ENCODE results near the gene GPR89A. TPM values are rescaled to one million over a fixed set of nuclear protein-coding genes. Genes with fewer than 3 reads are reported as not detected.
"Not testable (repeated sequence)": the region's sequence is repeated elsewhere in the genome, so short reads cannot be mapped to it uniquely, and the experiment has no call there.

The GPR89A gene
- 10 to 100 TPM; 14.6 to 34.6 (median 28.6) TPM for total RNA-seq

- H3K36me3 ChIP-seq, H3K27me3 ChIP-seq, H3K9me3 ChIP-seq: not testable (repeated sequence)
- 0% methylated on average over 19 of the region's 71 CpGs; no CpG with 5 or more reads in 1 of the 2 donors for WGBS, 2 donors (ENCODE audit: low coverage in 1 of 2)
- Histone ChIP-seq H3K27ac (peak within 1 kb of the TSS; percentile 73 to 93 (median 90)), H3K4me1 (peaks cover 0 to 12% (median 3%) of the 10 kb centered on the region in 3 donors), H3K4me3 (peak within 1 kb of the TSS; percentile 62 to 76)
- ATAC-seq: peak; percentile 100
- TF ChIP-seq POLR2AphosphoS5 (IDR thresholded peaks at IDR 0.05) (peak; percentile 70), POLR2A (IDR thresholded peaks at IDR 0.05) (peak; percentile 73 to 76)
Observed at GRCh38 chr1:145607833-145608733, at the start of gene GPR89A. Gene GPR89A, plus strand, starts transcription at chr1:145607988. Its CDS starts 146 bp downstream, at chr1:145608134.

DNA sequence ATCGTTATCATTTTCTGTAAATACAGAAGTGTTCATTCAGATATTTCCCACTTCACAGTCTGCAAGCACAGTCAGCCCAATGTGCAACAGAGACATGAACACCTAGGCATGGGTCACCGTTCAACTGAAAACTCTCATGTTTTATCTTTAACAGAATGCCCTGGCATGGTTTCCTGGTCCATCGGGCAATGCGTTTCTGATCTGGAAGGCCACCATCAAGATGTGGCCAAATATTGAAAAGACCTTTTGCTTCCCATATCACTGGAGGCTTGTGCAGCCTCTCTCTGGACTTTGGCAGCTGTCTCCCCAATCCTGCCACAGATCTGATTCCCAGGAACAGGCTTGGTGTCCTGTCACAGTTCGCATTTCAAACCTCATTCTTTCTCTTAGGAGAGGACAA lies 21.0 kb upstream of the GPR89A start:
- not testable (repeated sequence) for H3K4me3 ChIP-seq, H3K27ac ChIP-seq, H3K9me3 ChIP-seq, H3K27me3 ChIP-seq, ATAC-seq, H3K36me3 ChIP-seq, H3K4me1 ChIP-seq
- 60 to 91% methylated on average over 1 to 4 of the region's 5 CpGs for WGBS, 2 donors (ENCODE audit: low coverage in 1 of 2)

- H3K9me3 ChIP-seq, H3K27ac ChIP-seq, ATAC-seq, H3K4me1 ChIP-seq, H3K4me3 ChIP-seq, H3K27me3 ChIP-seq, H3K36me3 ChIP-seq: not testable (repeated sequence)
- WGBS, 2 donors (ENCODE audit: low coverage in 1 of 2): no CpG with 5 or more reads among the region's 7 CpGs
Observed at GRCh38 chr1:145590806-145591205, 17.0 kb upstream of the GPR89A start.

GRCh38 chr1:145592347-145592746 lies 15.4 kb upstream of the GPR89A start:
- not testable (repeated sequence) for H3K27me3 ChIP-seq, H3K4me1 ChIP-seq, ATAC-seq, H3K4me3 ChIP-seq, H3K27ac ChIP-seq, H3K36me3 ChIP-seq, H3K9me3 ChIP-seq

DNA sequence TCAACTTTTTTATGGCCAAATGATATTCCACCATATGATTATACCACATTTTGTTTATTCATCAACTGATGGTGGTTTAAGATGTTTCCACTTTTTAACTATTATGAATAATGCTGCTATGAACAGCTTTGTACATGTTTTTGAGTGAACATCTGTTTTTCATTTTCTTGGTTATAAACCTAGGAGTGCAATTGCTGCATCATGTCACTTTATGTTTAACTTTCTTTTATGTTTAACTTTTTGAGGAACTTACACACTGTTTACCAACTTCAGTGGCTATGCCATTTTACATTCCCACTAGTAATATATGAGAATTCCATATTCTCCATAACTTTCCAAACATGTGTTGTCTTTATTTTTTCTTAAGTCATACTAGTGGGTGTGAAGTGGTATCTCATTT lies 12.4 kb upstream of the GPR89A start:
- H3K36me3 ChIP-seq: not testable (repeated sequence)

GRCh38 chr1:145596236-145596635 lies 11.6 kb upstream of the GPR89A start:
- H3K27me3 ChIP-seq, H3K4me1 ChIP-seq, H3K9me3 ChIP-seq, H3K27ac ChIP-seq, H3K36me3 ChIP-seq, ATAC-seq, H3K4me3 ChIP-seq: not testable (repeated sequence)
- 67 to 85% methylated on average over 6 of the region's 6 CpGs for WGBS, 2 donors (ENCODE audit: low coverage in 1 of 2)

More for the DNA sequence above, 12.4 kb upstream of the GPR89A start:
- H3K27me3 ChIP-seq, H3K27ac ChIP-seq, ATAC-seq, H3K4me1 ChIP-seq, H3K4me3 ChIP-seq, H3K9me3 ChIP-seq: not testable (repeated sequence)

DNA sequence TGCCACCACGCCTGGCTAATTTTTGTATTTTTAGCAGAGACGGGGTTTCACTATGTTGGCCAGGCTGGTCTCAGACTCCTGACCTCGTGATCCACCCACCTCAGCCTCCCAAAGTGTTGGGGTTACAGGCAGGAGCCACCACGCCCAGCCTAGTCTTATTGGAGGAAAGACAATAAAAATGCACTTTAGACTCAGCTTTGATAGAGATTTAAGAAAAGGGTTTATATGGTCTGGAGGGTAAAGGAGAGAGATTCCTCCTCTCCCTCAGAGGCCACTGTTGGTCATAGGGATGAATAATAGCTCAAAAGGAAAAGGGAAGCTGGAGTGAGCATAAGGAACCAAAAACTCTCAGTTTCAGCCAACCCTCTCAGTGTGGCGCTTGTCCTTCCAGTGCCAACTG lies 8.4 kb upstream of the GPR89A start:
- WGBS, 2 donors (ENCODE audit: low coverage in 1 of 2): 52 to 80% methylated on average over 3 to 5 of the region's 5 CpGs
- not testable (repeated sequence) for H3K27ac ChIP-seq, H3K9me3 ChIP-seq, H3K4me1 ChIP-seq, H3K36me3 ChIP-seq, H3K27me3 ChIP-seq, H3K4me3 ChIP-seq, ATAC-seq

DNA sequence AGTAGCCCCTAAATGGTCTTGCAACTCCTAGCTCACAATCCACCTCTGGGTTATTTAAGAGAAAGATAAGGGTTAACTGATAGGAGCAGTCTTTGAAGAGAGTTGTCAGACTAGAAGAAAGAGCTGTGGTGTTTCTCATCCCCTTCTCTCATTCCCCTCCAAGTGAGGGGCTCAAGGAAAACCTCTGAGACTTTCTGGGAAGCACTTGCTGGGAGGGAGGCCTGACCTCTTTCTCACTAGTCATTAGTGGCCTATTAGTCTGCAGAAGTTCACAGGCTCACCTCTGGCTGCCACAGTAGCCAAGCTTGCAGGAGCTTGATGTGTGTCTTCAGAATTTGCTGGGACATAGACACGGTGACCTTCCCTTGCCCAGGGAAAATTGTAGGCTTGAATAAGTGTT lies 6.2 kb upstream of the GPR89A start:
- no peaks in the 10 kb centered on the region for H3K9me3 ChIP-seq
- no peak for ATAC-seq
- 50% methylated on average over 1 of the region's 1 CpG for WGBS, 2 donors (ENCODE audit: low coverage in 1 of 2)
- H3K27me3 ChIP-seq: peaks cover 3% of the 10 kb centered on the region
- TF ChIP-seq EP300 (IDR thresholded peaks at IDR 0.05): no peak
- no peak for TF ChIP-seq CTCF (IDR thresholded peaks at IDR 0.05)
- TF ChIP-seq POLR2AphosphoS5 (IDR thresholded peaks at IDR 0.05): no peak
- TF ChIP-seq POLR2A (IDR thresholded peaks at IDR 0.05): no peak
- no peaks in the 10 kb centered on the region for H3K4me1 ChIP-seq
- no peak overlapping the region for H3K4me3 ChIP-seq
- H3K27ac ChIP-seq: no peak overlapping the region
- no peaks in the 10 kb centered on the region for H3K36me3 ChIP-seq

DNA sequence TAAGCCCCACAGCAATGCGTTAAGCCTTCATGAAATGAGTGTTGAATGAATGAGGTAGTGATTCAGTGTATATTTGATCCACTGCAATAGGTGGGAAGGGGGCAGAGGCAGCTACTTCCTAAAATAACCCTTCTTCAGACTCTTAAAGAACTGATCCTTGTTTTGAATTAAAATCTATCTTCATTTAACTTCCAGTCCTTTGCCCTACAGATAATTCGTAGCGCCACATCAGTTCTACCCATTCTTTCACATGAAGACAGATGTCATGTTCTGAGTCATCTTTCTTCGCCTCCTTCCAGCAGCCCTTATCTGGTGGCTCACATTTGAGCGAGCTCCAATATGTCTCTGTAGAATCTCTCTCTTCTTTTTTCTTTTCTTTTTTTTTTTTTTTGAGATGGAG lies 948 bp upstream of the GPR89A start:
- not testable (repeated sequence) for ATAC-seq, H3K27me3 ChIP-seq, H3K9me3 ChIP-seq, H3K27ac ChIP-seq, H3K4me3 ChIP-seq, H3K36me3 ChIP-seq
- H3K4me1 ChIP-seq: peaks cover 0 to 12% (median 3%) of the 10 kb centered on the region in 3 donors
- 89 to 98% methylated on average over 3 to 4 of the region's 5 CpGs for WGBS, 2 donors (ENCODE audit: low coverage in 1 of 2)

- peaks cover 0 to 12% (median 3%) of the 10 kb centered on the region in 3 donors for H3K4me1 ChIP-seq
- H3K9me3 ChIP-seq, ATAC-seq, H3K27me3 ChIP-seq, H3K4me3 ChIP-seq, H3K36me3 ChIP-seq, H3K27ac ChIP-seq: not testable (repeated sequence)
- WGBS, 2 donors (ENCODE audit: low coverage in 1 of 2): no CpG with 5 or more reads among the region's 11 CpGs
Observed at GRCh38 chr1:145607289-145607688, 499 bp upstream of the GPR89A start.

GRCh38 chr1:145610744-145611143 lies 3.0 kb downstream of the GPR89A start:
- not testable (repeated sequence) for H3K27ac ChIP-seq, ATAC-seq, H3K4me3 ChIP-seq, H3K27me3 ChIP-seq, H3K36me3 ChIP-seq, H3K9me3 ChIP-seq
- H3K4me1 ChIP-seq: peaks cover 0 to 12% (median 3%) of the 10 kb centered on the region in 3 donors
- WGBS, 2 donors (ENCODE audit: low coverage in 1 of 2): 95 to 97% methylated on average over 2 of the region's 2 CpGs

DNA sequence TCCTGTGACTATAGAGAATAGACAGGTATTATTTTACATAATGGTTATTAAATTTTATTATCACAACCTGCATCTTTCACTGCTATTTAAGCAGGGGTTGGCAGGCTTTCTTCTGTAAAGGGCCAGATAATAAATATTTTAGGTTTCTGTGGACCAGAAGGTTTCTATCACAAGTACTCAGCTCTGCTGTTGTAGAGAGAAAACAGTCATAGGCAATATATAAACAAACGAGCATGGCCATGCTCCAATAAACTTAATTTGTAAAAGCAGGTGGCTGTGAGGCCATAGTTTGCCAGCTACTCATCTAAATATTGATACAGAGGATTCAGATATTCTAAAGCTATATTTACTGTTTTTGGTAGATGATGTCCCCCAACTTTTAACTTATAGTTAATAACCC lies 12.3 kb downstream of the GPR89A start:
- not testable (repeated sequence) for H3K4me1 ChIP-seq, ATAC-seq, H3K9me3 ChIP-seq, H3K27me3 ChIP-seq, H3K27ac ChIP-seq, H3K4me3 ChIP-seq
- peaks cover 0 to 13% of the 10 kb centered on the region in 2 donors for H3K36me3 ChIP-seq
- WGBS, 2 donors (ENCODE audit: low coverage in 1 of 2): 38 to 45% methylated on average over 1 of the region's 1 CpG

All from gastroesophageal sphincter (tissue), 4 donors.